ENCODE data around the gene CNIH1.

The CNIH1 gene

DNA sequence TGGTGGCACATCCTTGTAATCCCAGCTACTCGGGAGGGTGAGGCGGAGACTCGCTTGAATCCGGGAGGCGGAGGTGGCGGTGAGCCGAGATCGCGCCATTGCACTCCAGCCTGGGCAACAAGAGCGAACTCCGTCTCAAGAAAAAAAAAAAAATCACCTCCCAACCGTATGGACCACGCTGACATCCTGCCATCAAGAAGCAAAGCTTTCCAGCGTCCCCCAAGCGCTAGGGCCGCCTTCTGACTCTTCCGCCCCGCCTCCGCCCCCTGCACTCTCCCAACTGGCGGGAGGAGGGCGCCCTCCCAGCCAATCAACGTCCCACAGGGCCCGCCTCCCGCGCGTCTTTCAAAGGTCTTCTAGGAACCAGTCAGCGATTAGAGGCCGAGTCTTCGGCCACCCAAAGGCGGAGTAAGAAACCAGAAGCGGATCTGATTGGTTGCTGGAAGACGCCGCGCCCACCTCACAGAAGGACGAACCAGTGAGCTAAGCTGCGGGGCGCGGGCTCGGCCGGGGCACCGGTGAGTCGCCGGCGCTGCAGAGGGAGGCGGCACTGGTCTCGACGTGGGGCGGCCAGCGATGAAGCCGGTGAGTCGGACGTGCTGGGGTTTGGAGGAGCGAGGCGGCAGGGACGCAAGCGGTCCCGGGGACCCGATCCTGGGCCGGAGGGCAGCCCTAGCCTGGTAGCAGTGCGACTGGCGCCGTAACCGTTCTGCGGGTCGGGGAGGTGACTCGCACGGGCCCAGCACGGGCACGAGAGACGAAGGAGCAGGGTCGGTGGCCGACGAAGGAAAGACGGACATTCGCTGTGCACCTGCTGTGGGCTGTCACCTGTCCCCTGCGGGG is 44.5 kb downstream of the CNIH1 start, which contains the start of gene CDKN3:
Gene CDKN3, plus strand, starts transcription at position 515 of the 843 bp plus-strand sequence. Its CDS starts 62 bp downstream, at position 577.
- H3K36me3 ChIP-seq (ENCODE audit: insufficient read depth, low read length), result peaks cover 21% of the 10 kb centered on the region
- H3K9me3 ChIP-seq (ENCODE audit: low read length), result no peaks in the 10 kb centered on the region
- H3K4me1 ChIP-seq (ENCODE audit: insufficient read depth, low read length, severe bottlenecking), result peaks cover 23% of the 10 kb centered on the region
- H3K27ac ChIP-seq (ENCODE audit: low read depth, low read length, poor library complexity, severe bottlenecking), result peak within 1 kb of the TSS; percentile 34
- H4K20me1 ChIP-seq (ENCODE audit: insufficient read depth, low read length), result no peaks in the 10 kb centered on the region
- no peaks in the 10 kb centered on the region for H3K9me2 ChIP-seq (ENCODE audit: low read depth, low read length)
- H3K4me2 ChIP-seq (ENCODE audit: low read length), result peak within 1 kb of the TSS; percentile 69
- H3K4me3 ChIP-seq (ENCODE audit: low read depth, low read length, poor library complexity, severe bottlenecking), result peak within 1 kb of the TSS; percentile 76
- TF ChIP-seq, protein P1, sequence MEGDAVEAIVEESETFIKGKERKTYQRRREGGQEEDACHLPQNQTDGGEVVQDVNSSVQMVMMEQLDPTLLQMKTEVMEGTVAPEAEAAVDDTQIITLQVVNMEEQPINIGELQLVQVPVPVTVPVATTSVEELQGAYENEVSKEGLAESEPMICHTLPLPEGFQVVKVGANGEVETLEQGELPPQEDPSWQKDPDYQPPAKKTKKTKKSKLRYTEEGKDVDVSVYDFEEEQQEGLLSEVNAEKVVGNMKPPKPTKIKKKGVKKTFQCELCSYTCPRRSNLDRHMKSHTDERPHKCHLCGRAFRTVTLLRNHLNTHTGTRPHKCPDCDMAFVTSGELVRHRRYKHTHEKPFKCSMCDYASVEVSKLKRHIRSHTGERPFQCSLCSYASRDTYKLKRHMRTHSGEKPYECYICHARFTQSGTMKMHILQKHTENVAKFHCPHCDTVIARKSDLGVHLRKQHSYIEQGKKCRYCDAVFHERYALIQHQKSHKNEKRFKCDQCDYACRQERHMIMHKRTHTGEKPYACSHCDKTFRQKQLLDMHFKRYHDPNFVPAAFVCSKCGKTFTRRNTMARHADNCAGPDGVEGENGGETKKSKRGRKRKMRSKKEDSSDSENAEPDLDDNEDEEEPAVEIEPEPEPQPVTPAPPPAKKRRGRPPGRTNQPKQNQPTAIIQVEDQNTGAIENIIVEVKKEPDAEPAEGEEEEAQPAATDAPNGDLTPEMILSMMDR (IDR thresholded peaks at IDR 0.05; ENCODE audit: low read length), result peak; percentile 32; the same call in 1 of the 2 replicates
- no peak for TF ChIP-seq EZH2 (IDR thresholded peaks at IDR 0.05; ENCODE audit: borderline replicate concordance, low read length)
- no peaks in the 10 kb centered on the region for H3K27me3 ChIP-seq (ENCODE audit: insufficient read depth, low read length)
- peak within 1 kb of the TSS; percentile 79 for H3K9ac ChIP-seq (ENCODE audit: low read length)
- peaks cover 5% of the 10 kb centered on the region; the same call in 1 of the 2 replicates for H3K79me2 ChIP-seq (ENCODE audit: insufficient read depth, low read length)
- H3F3A ChIP-seq (ENCODE audit: insufficient read depth, low read length), result no peaks in the 10 kb centered on the region
- H2AFZ ChIP-seq (ENCODE audit: low read length), result no peak within 1 kb of the TSS; the same call in 1 of the 2 replicates

DNA sequence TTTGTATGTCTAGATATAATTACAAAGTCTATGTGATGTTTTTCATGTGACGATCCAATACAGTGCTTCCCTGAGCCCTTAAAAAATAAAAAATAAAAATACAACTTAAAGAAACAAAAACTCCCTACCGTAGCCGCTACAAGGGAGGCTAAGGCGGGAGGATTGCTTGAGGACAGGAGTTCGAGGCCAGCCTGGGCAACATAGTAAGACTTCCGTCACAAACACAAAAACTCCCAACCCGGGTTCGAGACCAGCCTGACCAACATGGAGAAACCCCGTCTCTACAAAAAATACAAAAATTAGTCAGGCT is 45.0 kb downstream of the CNIH1 start:
- H3K79me2 ChIP-seq (ENCODE audit: insufficient read depth, low read length), result peaks cover 5% of the 10 kb centered on the region; the same call in 1 of the 2 replicates
- no peaks in the 10 kb centered on the region for H4K20me1 ChIP-seq (ENCODE audit: insufficient read depth, low read length)
- no peaks in the 10 kb centered on the region for H3K27me3 ChIP-seq (ENCODE audit: insufficient read depth, low read length)
- TF ChIP-seq, protein P1 (IDR thresholded peaks at IDR 0.05; ENCODE audit: low read length), result no peak
- no peak for TF ChIP-seq EZH2 (IDR thresholded peaks at IDR 0.05; ENCODE audit: borderline replicate concordance, low read length)
- H3K4me3 ChIP-seq (ENCODE audit: low read depth, low read length, poor library complexity, severe bottlenecking), result peak overlapping the region; percentile 76
- peak overlapping the region; percentile 44 for H3K4me2 ChIP-seq (ENCODE audit: low read length)
- H3K36me3 ChIP-seq (ENCODE audit: insufficient read depth, low read length), result peaks cover 16% of the 10 kb centered on the region
- no peak overlapping the region; the same call in 1 of the 2 replicates for H2AFZ ChIP-seq (ENCODE audit: low read length)
- H3K4me1 ChIP-seq (ENCODE audit: insufficient read depth, low read length, severe bottlenecking), result peaks cover 23% of the 10 kb centered on the region
- H3F3A ChIP-seq (ENCODE audit: insufficient read depth, low read length), result no peaks in the 10 kb centered on the region
- no peaks in the 10 kb centered on the region for H3K9me2 ChIP-seq (ENCODE audit: low read depth, low read length)
- H3K27ac ChIP-seq (ENCODE audit: low read depth, low read length, poor library complexity, severe bottlenecking), result no peak overlapping the region
- H3K9ac ChIP-seq (ENCODE audit: low read length), result peak overlapping the region; percentile 49; the same call in 1 of the 2 replicates
- no peaks in the 10 kb centered on the region for H3K9me3 ChIP-seq (ENCODE audit: low read length)

DNA sequence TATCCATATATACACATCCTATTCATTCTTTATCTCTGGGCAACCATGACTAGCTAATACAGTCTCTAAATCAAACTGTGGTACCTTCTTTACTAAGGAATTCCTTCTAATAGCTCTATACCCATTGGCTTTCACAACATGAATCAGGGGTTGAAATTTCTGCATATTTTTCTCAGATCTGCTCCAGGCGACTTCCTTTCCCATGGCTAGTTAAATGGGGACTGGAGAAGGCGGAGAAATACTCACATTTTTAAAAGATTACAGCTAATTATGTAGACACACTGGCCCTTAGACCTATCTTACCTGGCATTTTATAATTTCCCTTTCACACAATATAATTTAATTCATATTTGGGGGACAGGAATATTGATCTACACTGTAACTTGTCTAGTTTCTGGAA is 45.5 kb downstream of the CNIH1 start:
- no peak for TF ChIP-seq EZH2 (IDR thresholded peaks at IDR 0.05; ENCODE audit: borderline replicate concordance, low read length)
- TF ChIP-seq, protein P1 (IDR thresholded peaks at IDR 0.05; ENCODE audit: low read length), result no peak
- no peaks in the 10 kb centered on the region for H3F3A ChIP-seq (ENCODE audit: insufficient read depth, low read length)
- H3K4me3 ChIP-seq (ENCODE audit: low read depth, low read length, poor library complexity, severe bottlenecking), result no peak overlapping the region
- H3K9ac ChIP-seq (ENCODE audit: low read length), result no peak overlapping the region
- peaks cover 5% of the 10 kb centered on the region; the same call in 1 of the 2 replicates for H3K79me2 ChIP-seq (ENCODE audit: insufficient read depth, low read length)
- H3K4me2 ChIP-seq (ENCODE audit: low read length), result no peak overlapping the region
- H3K9me3 ChIP-seq (ENCODE audit: low read length), result no peaks in the 10 kb centered on the region
- no peaks in the 10 kb centered on the region for H3K9me2 ChIP-seq (ENCODE audit: low read depth, low read length)
- no peaks in the 10 kb centered on the region for H4K20me1 ChIP-seq (ENCODE audit: insufficient read depth, low read length)
- no peak overlapping the region for H2AFZ ChIP-seq (ENCODE audit: low read length)
- H3K4me1 ChIP-seq (ENCODE audit: insufficient read depth, low read length, severe bottlenecking), result peaks cover 23% of the 10 kb centered on the region
- no peaks in the 10 kb centered on the region for H3K27me3 ChIP-seq (ENCODE audit: insufficient read depth, low read length)
- no peak overlapping the region for H3K27ac ChIP-seq (ENCODE audit: low read depth, low read length, poor library complexity, severe bottlenecking)
- H3K36me3 ChIP-seq (ENCODE audit: insufficient read depth, low read length), result peaks cover 12% of the 10 kb centered on the region; the same call in 1 of the 2 replicates

Data from OCI-LY1 (cell line).